Vagina (tissue), 2 donors: ENCODE data around the gene DHRS11.

Source experiments
- POLR2A ChIP-seq, 2 donors: fragments of 450-650 bp; IDR thresholded peaks; one replicate each; pipeline ENCODE4 v1.6.1; 2017; ENCODE audit warnings: antibody characterized with exemption in 2 of 2, mild to moderate bottlenecking in 2 of 2, moderate library complexity in 2 of 2
- TF ChIP-seq, protein P1 (sequence below), 3 experiments: fragments of 450-650 bp in 2 of 3; fragments of 200-600 bp in 1 of 3; sonication (generic) in 1 of 3; IDR thresholded peaks; one replicate each; pipeline ENCODE4 v1.5.1; 2017 to 2019; ENCODE audit warnings: antibody characterized with exemption in 3 of 3, mild to moderate bottlenecking in 2 of 3, moderate library complexity in 2 of 3

DNA sequence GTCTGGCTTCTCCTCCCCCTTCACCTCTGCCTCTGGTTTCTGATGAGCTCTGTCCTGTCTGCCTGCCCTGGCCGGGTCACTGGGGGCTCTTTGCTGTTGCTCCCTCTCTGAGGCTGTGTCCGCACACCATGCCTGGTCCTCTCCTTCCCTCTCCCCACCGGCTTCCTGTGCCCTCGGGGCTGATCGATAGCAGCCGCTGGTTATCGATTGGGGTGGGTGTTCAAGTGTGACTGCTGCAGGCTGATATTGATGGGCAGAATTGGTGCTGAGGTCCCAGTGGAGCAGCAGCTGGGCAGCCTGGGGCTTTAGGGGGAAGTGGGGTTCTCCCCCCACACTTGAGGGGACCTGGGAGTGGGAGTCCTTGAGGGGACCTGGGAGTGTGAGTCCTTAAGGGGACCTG lies 26.1 kb downstream of the DHRS11 start:
- TF ChIP-seq, protein P1, sequence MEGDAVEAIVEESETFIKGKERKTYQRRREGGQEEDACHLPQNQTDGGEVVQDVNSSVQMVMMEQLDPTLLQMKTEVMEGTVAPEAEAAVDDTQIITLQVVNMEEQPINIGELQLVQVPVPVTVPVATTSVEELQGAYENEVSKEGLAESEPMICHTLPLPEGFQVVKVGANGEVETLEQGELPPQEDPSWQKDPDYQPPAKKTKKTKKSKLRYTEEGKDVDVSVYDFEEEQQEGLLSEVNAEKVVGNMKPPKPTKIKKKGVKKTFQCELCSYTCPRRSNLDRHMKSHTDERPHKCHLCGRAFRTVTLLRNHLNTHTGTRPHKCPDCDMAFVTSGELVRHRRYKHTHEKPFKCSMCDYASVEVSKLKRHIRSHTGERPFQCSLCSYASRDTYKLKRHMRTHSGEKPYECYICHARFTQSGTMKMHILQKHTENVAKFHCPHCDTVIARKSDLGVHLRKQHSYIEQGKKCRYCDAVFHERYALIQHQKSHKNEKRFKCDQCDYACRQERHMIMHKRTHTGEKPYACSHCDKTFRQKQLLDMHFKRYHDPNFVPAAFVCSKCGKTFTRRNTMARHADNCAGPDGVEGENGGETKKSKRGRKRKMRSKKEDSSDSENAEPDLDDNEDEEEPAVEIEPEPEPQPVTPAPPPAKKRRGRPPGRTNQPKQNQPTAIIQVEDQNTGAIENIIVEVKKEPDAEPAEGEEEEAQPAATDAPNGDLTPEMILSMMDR (IDR thresholded peaks at IDR 0.05): no peak
- TF ChIP-seq POLR2A (IDR thresholded peaks at IDR 0.05): no peak
